ENCODE data around the gene CHMP2A. TPM values are rescaled to one million over a fixed set of nuclear protein-coding genes. Genes with fewer than 3 reads are reported as not detected.

The CHMP2A gene
- total and polyA plus RNA-seq, 2 of the 13 experiments (the other 11 are each of a cell fraction or from before 2014, with no cell fraction given) = 49.7 to 55.0 TPM

- no peak for TF ChIP-seq SP1 (IDR thresholded peaks at IDR 0.05)
- no peak for TF ChIP-seq SP1 (CRISPR knock-in tag; IDR thresholded peaks at IDR 0.05)
- TF ChIP-seq FOSL2 (CRISPR knock-in tag; IDR thresholded peaks at IDR 0.05) = peak; percentile 49; the same call in 1 of the 2 replicates
- TF ChIP-seq SNRNP70 (IDR thresholded peaks at IDR 0.05; ENCODE audit: low read depth, low read length) = no peak
- TF ChIP-seq TFAP4 (IDR thresholded peaks at IDR 0.05; ENCODE audit: borderline replicate concordance, low read depth) = peak; percentile 81; the same call in 1 of the 2 replicates
- no peak for TF ChIP-seq PAF1 (CRISPR knock-in tag; IDR thresholded peaks at IDR 0.05)
- no peak for TF ChIP-seq ZNF501 (CRISPR knock-in tag; IDR thresholded peaks at IDR 0.05)
- TF ChIP-seq JUNB (CRISPR knock-in tag; IDR thresholded peaks at IDR 0.05; ENCODE audit: borderline replicate concordance) = no peak
- TF ChIP-seq PHF21A (CRISPR knock-in tag; IDR thresholded peaks at IDR 0.05) = peak; percentile 63
- TF ChIP-seq ISX (CRISPR knock-in tag; conservative IDR thresholded peaks at IDR 0.05) = no peak
- TF ChIP-seq ZEB1 (IDR thresholded peaks at IDR 0.05; ENCODE audit: insufficient replicate concordance, low read depth) = no peak
- TF ChIP-seq RNF219 (CRISPR knock-in tag; IDR thresholded peaks at IDR 0.05) = no peak
- no peak for TF ChIP-seq NPAS2 (CRISPR knock-in tag; IDR thresholded peaks at IDR 0.05; ENCODE audit: borderline replicate concordance)
- TF ChIP-seq DR1 (CRISPR knock-in tag; IDR thresholded peaks at IDR 0.05) = peak; percentile 65; the same call in 1 of the 2 replicates
- 0 out of 2 replicates have a peak, but pooled peaks have one; percentile 6 for TF ChIP-seq KDM3A (CRISPR knock-in tag; IDR thresholded peaks at IDR 0.05; ENCODE audit: low read depth)
- TF ChIP-seq SRF (IDR thresholded peaks at IDR 0.05; ENCODE audit: low read depth, low read length) = no peak
- TF ChIP-seq ZNF337 (CRISPR knock-in tag; IDR thresholded peaks at IDR 0.05; ENCODE audit: borderline replicate concordance, low read depth) = no peak
- TF ChIP-seq ZBTB26 (CRISPR knock-in tag; IDR thresholded peaks at IDR 0.05; ENCODE audit: borderline replicate concordance) = no peak
- no peak for TF ChIP-seq RFX5 (IDR thresholded peaks at IDR 0.05; ENCODE audit: low read depth, low read length)
- peak; percentile 75 for TF ChIP-seq DRAP1 (CRISPR knock-in tag; IDR thresholded peaks at IDR 0.05)
- no peak for TF ChIP-seq FOXO4 (CRISPR knock-in tag; conservative IDR thresholded peaks at IDR 0.05)
- TF ChIP-seq ZIK1 (CRISPR knock-in tag; IDR thresholded peaks at IDR 0.05; ENCODE audit: borderline replicate concordance, low read depth) = no peak
- no peak for TF ChIP-seq KLF9 (CRISPR knock-in tag; IDR thresholded peaks at IDR 0.05; ENCODE audit: low read depth)
- TF ChIP-seq ZNF839 (CRISPR knock-in tag; IDR thresholded peaks at IDR 0.05; ENCODE audit: borderline replicate concordance) = no peak
Measured at GRCh38 chr19:58511353-58512208, 43.3 kb downstream of the CHMP2A start, which contains the start of gene SLC27A5 (continued).
